ENCODE results near the gene ARSG.
"Not testable (repeated sequence)": the region's sequence is repeated elsewhere in the genome, so short reads cannot be mapped to it uniquely, and the experiment has no call there.

GRCh38 chr17:68407656-68408055, 116.4 kb downstream of the ARSG start:
- not testable (repeated sequence) for TF ChIP-seq CTCF (IDR thresholded peaks at IDR 0.05; ENCODE audit: extremely low read depth in 1 of 2, insufficient read depth in 1 of 2, low read depth in 1 of 2, low read length in 2 of 2); MYC (IDR thresholded peaks at IDR 0.05; ENCODE audit: low read depth, low read length); POLR2AphosphoS5 (IDR thresholded peaks at IDR 0.05; ENCODE audit: insufficient read depth, low read depth, low read length); POLR2A (IDR thresholded peaks at IDR 0.05; ENCODE audit: low read depth, low read length); FOS (IDR thresholded peaks at IDR 0.05; ENCODE audit: borderline replicate concordance, insufficient read depth, low read length)
